Superior temporal gyrus (tissue), 1 donor: ENCODE measurements around the gene PNLIPRP2.

Experiments
- DNase-seq: peaks from one replicate; pipeline ENCODE4 v3.0.0-alpha.2; 2016; ENCODE audit errors: extremely low spot score

PNLIPRP2 gene

DNA sequence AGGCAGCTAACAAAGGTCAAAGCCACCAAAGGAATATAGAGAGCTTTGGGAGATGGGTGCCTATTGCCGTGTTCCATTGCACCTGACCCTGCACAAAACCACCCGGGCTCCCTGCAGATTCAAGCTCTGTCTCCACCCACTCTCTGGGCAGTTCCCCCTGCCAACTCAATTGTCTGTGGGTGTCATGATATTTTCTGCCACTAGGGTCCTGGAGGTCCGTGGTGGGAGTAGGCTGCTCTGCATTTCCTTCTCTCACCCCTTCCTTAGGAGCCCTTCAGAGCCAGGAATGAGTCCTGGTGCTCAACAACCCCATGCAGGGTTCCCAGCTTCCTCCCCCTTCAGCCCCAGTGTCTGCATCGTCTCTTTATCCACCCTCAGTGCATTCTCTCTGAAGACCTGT lies 34.1 kb downstream of the PNLIPRP2 start:
- no peak for DNase-seq

DNA sequence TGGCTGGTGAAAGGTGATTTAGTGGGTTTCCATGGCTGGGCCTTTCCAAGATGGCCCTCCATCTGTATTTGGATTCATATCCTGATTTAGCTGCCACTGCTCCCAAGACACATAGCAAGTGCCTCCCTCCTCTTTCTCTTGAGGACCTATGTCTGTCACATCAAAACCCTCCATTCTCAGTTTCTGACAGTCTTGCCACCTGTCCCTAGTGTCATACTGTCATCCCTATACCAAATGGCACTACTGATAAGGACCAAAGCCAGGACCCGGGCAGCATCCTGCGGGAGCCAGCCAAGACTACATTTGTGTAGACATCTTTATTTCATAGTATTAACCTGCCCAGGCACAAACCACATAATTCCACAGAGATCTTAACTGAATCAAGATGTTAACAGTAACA lies 34.8 kb downstream of the PNLIPRP2 start:
- DNase-seq = no peak

DNA sequence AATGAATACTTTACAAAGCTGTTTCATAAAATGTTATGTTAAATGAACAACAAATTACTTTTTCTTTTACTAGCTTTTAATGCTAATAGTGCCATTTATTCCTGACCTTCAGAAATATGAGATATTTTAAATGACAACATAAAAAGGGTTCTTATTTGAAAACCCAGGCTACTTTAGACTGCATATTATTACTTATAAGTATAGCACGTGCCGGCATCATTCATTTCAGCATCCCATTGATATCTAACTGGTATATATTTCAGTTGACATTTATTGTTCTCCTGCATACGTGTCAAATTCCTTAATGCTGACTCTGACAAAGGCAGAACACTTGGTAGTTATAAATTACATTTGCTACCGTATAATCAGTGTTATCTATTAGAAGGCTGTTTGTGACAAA lies 35.3 kb downstream of the PNLIPRP2 start:
- no peak for DNase-seq

DNA sequence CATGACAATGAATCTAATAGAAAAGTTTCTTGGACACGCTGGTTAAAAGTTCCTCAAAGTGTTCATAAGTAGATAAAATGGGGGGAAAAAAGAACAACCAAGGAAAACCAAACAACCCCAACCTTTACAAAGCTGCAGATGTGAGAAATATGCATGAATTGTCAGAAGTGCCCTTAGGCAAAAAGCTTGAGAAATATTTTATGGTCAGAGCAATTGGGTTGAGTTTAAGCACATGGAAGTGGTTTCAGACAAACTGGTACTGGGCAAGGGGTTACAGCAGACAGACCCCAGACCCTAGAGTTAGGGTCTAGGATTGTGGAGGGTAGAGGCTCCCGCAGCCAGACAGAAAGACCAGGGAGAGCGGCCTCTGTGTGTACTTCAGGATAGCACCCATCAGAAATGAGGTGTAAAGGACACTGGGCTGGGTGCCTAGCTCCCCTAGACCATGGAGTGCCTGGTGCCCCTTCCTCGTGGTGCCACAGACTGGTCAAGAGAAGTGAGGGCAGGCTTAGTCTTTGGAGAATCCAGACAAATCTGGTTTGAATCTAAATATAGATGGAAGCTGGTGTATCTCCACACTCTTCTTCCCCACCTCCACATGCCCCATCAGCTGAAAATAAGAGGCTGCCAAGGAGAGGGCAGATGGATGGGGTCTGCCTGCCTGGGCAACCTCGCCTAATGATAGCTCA lies 37.3 kb downstream of the PNLIPRP2 start:
- no peak for DNase-seq

DNA sequence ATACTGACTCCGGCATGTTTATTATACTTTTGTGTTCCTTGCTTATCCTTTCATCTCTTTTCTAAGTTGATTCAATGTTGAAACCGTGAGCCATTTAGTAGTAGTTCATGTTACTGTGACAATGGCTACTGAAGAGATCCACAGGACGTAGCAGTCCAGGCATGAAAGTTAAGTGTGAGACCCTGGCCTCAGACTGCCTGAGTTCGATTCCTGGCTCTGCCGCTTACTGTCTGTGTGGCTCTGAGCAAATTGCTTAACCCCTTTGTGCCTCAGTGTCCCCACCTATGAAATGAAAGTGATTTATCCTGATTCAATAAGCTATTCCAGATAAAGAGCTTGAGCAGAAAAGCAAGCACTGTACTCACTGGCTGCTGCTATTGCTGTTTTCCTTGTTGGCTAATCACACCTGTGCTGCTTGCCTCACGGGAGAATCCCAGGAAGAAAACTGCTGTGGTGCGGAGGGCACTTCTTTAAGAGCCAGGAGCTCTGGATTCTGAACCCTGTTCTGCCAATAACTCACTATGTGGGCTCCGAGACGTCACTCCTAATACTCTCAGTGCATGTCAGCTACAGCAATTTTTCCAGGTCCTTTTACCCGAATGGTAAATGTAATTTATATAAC lies 38.4 kb downstream of the PNLIPRP2 start:
- DNase-seq = no peak

DNA sequence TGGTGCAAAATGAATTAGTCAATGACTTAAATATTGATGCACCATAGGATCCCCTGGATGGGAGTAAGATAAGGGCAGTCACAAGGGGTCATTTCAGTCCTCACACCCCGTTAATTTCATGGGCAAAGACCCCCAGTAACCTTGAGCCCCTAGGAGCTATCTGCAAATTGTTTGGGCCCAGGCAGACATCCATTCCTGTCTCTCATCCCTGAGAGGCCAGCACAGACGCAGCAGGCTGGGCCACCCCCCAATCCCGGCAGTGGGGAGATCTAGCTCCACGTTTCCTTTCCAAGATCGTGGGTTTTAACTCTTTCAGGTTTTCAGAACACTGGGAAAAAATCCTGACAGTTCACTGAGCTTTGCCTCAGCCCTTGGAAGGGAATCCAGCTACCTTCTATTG lies 40.1 kb downstream of the PNLIPRP2 start:
- no peak for DNase-seq

DNA sequence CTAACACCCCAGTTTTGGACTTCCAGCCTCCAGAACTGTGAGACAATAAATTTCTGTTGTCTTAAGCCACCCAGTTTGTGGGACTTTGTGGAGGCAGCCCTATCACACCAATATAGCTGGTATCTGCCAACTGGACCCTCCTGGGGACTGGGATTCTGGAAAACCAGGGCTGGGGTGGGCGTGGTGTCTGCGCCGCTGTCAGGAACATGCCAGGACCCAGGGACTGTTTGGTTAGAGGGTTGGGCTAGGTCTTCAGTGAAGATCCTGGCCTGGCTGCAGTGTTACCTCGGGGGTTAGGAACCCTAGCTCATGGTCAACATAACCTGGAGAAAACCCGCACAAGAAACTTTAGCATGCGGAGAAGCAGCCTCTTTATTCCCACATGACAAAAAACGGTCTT lies 42.6 kb downstream of the PNLIPRP2 start:
- DNase-seq = no peak

DNA sequence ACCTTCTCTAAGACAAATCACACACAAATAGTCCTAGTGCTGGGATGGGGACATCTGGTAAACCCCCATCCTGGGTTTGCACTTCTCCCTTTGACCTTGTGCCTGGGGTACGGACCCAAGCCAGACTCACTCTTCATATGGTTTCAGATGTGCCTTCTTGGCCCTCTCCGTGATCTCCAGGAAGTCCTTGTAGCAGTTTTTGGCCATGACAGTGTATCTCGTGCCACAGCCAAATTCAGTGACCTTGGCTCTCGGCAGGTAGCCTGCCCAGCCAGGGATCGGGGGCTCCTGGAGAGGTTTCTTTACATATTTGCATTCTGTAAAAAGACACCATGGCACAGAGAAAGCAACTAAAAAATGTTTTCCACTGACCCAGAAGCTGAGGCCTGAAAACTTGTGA lies 43.9 kb downstream of the PNLIPRP2 start:
- no peak for DNase-seq

DNA sequence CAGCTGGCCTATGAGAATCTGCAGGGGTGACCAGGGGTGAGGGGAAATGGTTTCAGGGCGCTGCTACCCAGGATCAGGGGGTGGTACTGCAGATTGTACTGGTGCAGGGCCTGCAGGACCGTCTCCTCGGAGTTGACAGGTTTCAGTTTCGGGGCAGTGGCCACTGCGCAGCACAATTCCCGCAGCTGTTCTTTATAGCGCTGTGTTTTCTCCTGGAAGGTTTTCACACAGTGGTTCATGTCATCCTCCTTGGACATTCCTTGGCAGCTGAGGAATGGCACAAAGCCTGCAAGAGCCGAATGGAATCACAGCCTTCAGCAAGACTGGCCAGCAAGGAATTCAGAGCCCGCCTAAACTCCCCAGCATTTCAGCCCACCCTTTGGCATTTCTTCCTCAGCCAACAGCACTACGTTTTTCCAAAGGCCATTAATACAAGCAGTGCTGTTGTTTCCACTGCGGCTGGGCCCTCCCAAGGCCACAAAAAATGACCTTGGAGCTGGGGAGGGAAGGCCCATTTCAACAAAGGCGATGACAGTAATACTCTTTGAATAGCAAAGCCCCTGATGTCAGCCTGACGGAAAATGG lies 44.9 kb downstream of the PNLIPRP2 start:
- no peak for DNase-seq

DNA sequence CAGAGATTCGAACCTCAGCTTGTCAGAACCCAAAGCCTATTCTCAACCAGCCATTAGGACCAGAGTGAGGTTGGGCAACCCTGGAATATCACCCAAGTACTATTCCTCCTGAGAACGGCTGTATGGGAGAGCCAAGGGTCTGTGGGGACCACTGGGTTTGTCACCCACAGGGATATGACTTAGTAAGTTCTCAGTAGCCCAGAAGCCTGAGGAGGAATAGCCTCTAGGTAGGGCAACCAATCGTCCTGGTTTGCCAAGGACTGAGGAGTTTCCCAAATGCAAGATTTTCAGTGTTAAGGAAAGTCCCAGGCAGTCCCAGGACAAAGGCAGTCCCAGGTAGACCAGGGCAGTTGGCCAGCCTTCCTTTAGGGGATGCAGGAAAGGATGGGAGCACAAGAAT lies 46.7 kb downstream of the PNLIPRP2 start:
- DNase-seq = no peak

DNA sequence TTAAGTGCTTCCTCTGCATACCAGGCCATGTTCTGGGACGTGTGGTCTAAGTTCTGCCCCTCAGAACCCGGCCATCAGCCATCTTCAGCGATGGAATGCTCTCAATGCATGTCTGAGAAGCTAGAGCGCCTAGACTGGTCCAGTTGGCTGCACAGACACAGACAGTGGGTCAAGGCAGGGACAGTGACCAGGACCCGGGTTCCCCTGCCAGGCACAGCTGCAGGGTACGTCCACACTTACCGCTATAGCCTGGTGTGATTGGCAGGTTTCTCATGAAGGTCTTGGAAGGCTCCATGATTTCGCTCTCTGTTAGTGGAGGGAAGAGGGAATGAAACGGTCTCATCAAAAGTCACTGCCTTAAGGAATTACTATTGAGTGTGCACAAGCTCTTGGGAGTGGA lies 47.3 kb downstream of the PNLIPRP2 start:
- no peak for DNase-seq

DNA sequence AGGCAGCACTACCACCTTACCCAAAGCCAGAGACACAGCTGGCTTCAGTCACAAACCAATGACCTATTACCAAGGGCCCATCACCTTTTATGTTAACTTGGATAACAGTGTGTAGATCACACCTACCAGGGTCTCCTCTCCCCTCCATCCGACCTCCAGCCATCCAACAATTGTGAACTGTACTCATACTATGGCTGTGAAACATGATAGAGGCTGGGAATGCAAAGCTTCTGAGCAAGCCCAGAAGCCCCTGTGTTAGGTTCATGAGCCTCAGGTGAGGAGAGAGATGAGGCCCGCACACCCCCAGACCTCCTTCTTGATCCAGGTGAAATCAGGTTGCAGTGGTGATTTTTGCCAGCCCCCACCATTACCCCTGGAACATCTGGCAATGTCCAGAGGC lies 47.7 kb downstream of the PNLIPRP2 start:
- DNase-seq = no peak

DNA sequence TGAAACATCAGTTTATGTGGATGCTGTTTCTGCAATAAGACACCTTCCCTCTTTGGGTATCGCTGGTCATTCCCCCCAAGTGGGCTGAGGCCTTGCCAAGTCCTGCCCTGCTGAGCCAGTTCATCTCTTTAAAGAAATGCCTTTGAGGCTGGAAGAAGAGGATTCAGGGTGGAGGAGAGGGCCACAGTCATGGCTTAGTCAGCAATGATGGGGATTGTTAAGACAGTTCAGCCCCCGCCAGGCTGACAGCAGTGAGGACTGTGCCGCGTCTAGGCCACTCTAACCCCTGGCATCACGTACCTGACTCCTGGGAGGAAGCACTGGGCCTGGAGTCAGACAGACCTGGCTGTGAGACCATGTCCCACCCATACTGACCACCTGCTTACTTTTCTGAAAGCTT lies 48.3 kb downstream of the PNLIPRP2 start:
- DNase-seq = no peak

DNA sequence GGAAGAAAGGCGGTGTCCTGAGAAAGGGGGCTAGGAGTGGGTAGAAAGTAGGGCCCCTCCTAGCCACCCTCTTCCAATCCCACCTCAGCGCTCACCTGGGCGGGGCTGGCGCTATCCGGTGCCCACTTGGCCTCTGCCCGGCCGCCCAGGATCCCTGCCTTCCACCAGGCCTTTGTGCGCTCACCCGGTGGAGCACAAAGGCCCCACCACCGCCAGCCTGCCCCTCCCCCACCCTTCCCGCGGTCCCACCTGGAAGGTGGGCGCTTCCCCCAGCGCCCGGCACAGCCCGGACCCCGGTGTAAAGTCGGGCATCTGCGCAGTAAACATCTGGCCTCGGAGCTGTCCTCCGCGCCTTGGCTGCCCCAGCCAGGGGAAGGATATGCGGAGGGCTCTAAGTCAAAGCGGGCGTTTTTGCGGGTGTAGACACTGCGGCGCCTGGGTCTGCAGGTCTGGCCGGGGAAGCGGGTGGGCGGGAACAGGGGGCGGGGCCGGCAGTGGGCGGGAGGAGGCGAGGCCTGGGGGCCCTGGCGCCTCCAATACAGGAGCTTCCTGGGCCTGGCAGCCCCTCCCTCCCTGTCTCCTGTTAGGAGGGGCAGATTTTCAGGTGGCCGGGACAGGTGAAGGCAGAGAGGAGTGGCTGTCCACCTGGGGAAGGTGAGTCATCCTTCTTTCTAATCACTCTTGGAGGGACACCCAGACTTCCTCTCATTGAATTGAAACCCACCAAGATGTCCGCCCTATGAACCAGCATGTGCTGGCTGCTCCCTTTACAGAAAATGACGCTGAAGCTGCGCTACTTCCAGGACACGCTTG lies 49.3 kb downstream of the PNLIPRP2 start:
- no peak for DNase-seq

DNA sequence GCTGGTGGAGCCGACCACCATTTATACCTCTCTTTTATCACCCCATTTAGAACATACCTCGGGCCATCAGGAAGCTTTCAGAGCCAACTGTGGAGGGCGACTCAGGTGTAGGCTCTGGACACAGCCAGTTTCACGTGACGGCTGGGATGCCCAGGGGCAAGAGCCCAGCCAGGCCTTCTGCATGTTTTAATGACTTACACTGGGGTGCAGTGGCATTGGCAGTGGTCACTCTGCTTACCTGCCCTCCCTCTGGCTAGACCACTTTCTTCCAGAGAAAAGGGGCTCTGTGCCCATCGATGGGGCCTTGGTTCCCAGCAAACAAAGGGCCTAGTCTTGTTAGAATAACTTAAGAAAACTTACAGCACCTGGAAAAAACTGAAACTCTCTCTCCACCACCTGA lies 50.0 kb downstream of the PNLIPRP2 start:
- DNase-seq = no peak

DNA sequence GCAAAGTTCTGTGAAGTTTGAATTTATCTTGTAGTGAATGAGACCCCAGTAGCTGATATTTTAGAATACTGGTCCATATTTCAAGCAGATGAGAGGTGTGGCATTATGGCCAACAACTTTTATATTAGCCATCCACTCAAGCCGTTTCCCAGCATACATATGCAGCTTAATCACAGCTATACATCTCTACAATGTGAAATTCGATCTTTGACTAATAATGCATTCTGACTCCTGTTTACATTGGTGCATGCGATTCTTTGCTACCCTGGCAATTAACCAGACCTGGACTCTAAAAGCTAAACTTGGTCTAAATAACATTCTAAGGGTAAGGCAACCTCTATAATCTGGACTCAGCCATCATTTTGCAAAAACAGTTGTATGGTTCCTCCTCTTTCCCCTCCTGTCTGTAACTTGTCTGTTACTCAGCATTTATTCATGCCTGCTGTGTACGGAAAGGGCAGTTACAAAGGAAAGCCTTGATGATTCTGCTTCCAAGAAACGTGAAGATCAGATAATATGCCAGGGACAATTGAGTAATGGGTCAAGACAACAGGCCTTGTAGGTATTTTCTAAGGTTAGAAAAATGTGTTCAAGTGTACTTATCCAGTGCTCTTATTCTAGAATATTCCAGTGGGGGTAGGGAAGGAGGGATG lies 50.6 kb downstream of the PNLIPRP2 start:
- DNase-seq = no peak

DNA sequence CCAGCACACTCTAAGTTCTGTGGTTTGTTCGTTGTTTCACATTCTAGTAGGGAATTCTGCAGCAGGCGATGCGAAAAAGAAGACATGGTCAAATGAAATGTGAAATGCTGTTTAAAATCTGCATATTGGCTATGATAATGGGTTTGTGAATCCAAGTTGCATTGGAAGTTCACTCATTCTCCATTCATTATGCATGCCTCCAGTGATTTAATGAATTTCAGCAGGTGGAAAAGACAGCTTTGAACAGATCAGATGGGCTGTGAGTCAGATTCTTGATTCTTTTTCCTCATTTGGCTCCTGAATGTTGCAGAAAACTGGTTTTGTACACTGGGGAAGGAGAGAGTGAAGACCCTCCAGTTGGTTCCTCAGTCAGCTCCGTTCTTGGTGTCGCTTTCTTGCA lies 52.1 kb downstream of the PNLIPRP2 start:
- DNase-seq = no peak

DNA sequence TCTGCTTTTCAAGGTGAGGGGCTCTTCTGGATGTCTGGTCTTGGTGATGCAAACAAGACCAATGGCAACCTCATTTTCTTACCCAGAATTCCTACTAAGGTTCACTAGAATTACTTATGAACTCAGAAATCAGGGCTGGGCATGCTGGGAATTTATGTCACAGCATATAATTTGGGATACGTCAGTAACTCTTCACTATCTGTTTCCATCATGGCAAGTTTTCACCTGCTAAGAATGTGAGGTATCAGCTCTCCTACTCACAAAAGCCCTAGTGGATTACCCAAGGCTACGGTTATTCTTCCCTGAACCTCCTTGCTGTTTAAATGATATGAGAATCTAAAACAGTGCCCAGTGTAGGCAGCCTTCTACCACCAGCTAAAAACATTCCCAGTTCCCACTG lies 53.1 kb downstream of the PNLIPRP2 start:
- DNase-seq = no peak

DNA sequence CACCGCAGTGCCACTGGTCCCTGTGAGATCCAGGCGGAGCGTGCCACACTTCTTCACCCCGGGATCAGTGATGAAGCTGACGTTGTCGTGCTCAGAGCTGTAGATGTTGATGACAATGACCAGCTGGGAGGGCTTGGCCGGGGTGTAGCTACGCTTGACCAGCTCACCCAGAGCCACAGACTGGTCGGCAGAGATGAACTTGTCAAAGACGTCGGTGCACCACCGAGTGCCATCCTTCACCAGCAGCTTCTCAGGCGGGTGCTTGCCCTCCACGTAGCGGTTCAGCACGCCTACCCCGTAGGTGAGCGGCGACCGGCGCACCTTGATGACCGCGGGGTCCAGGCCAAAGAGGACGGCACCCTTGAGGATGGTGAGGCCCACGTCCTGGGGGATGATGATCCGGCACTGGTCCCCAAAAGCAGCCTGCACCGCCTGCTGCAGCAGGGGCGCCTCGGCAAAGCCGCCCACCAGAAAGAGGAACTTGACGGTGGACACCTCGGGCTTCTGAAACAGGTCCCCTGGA lies 54.2 kb downstream of the PNLIPRP2 start:
- no peak for DNase-seq

DNA sequence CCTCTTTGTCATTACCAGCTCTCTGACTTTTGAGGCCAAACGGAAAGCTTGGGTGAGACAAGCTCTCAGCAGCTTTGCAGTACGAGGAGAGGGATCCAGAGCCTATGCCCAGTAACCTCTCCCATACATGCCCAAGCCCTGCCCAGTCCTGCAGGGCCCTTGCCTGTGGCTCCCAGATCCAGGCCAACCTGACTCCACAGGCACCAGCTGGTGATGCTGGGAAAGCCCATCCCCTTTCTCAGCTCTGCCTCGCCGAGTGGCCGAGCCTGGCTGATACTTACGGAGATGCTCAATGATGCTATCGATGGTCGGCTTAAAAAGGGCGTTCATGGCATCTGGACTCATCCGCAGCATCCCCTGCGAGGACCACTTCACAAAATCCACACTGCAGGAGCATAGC lies 55.4 kb downstream of the PNLIPRP2 start:
- no peak for DNase-seq

DNA sequence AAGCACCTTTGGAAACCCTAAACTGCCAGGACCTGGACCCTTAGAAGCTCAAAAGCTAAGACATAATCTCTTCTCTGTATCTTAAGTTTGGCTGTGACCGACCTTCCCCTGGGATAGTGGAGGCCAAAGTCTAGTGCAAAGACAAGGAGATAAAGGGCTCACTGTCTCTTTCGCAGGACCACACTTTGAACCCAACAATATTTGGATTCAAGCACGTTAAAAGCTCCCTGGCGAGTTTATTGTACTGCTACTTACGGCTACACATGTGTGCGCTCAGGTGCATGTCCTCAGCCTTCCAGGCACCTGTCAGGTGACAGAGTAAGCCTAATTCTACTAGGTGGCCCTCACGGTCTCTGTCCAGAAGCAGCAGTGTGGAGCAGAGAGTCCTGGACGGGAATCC lies 55.9 kb downstream of the PNLIPRP2 start:
- DNase-seq = no peak

DNA sequence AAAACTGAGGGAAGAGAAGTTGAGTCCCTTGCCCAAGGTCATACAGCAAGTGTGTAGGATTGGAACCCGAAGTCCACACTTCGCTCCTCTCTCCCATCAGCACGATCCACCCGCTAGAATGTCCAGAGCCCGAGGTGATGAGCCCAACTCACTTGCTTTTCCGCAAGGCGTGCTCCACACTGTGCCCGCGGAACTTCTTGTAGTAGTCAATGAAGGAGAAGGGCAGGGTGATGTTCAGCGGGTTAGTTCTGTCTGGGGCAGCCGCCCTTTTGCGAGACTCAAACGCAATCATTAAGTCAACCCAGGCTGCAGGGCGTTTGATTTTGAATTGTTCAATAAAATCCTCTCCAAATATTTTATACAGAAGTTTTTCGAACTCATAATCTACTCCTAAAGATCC lies 58.6 kb downstream of the PNLIPRP2 start:
- DNase-seq = no peak
